Measurements from ENCODE around the gene CLN6. TPM values are rescaled to one million over a fixed set of nuclear protein-coding genes. Genes with fewer than 3 reads are reported as not detected.
"Not testable (repeated sequence)": the region's sequence is repeated elsewhere in the genome, so short reads cannot be mapped to it uniquely, and the experiment has no call there.

Gene CLN6
- total RNA-seq, 1 donor from 2014 or later: 46.6 TPM

DNA sequence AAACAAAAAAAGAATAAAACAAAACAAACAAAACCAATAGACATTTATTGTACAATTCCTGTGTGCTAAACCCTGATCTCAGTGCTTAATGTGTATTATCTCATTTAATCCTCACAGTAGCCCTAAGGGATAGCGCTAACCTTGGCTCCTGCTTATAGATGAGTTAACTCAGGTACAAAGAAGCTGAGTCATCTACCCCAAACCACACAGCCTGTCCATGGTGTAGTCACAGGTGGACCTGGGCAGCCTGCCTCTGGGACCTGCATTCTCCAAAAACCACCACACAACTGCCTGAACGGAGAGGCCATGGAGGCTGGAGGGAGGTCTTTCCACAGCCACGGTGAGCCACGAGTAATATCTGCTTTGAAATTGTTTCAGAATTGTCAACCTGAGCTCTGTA lies 5.5 kb upstream of the CLN6 start:
- peaks cover 12% of the 10 kb centered on the region for H3K27me3 Mint-ChIP-seq
- no peak overlapping the region for H3K27ac Mint-ChIP-seq
- no peak for DNase-seq (ENCODE audit: low spot score, unreplicated experiment)
- TF ChIP-seq, protein P1, sequence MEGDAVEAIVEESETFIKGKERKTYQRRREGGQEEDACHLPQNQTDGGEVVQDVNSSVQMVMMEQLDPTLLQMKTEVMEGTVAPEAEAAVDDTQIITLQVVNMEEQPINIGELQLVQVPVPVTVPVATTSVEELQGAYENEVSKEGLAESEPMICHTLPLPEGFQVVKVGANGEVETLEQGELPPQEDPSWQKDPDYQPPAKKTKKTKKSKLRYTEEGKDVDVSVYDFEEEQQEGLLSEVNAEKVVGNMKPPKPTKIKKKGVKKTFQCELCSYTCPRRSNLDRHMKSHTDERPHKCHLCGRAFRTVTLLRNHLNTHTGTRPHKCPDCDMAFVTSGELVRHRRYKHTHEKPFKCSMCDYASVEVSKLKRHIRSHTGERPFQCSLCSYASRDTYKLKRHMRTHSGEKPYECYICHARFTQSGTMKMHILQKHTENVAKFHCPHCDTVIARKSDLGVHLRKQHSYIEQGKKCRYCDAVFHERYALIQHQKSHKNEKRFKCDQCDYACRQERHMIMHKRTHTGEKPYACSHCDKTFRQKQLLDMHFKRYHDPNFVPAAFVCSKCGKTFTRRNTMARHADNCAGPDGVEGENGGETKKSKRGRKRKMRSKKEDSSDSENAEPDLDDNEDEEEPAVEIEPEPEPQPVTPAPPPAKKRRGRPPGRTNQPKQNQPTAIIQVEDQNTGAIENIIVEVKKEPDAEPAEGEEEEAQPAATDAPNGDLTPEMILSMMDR (IDR thresholded peaks at IDR 0.05; ENCODE audit: unreplicated experiment): no peak
- H3K4me1 Mint-ChIP-seq (ENCODE audit: low read depth): peaks cover 6% of the 10 kb centered on the region
- H3K4me3 Mint-ChIP-seq (ENCODE audit: low read depth): no peak overlapping the region
- H3K36me3 Mint-ChIP-seq (ENCODE audit: insufficient read depth): no peaks in the 10 kb centered on the region
- H3K9me3 Mint-ChIP-seq (ENCODE audit: low read depth): peaks cover 3% of the 10 kb centered on the region

DNA sequence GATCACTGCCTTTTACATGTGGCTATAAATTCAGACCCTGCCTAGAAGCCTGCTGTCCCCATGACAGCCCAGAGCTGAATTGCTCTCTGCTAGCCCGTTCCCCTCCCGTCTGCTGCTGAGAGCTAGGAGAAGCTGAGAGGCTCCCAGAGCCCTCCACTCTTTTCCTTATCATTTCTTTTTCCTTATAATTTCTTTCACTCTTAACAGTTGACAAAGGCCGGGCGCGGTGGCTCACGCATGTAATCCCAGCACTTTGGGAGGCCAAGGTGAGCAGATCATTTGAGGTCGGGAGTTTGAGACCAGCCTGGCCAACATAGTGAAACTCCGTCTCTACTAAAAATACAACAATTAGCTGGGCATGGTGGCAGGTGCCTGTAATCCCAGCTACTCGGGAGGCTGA lies 5.0 kb upstream of the CLN6 start:
- not testable (repeated sequence) for H3K4me3 Mint-ChIP-seq (ENCODE audit: low read depth); H3K27ac Mint-ChIP-seq

DNA sequence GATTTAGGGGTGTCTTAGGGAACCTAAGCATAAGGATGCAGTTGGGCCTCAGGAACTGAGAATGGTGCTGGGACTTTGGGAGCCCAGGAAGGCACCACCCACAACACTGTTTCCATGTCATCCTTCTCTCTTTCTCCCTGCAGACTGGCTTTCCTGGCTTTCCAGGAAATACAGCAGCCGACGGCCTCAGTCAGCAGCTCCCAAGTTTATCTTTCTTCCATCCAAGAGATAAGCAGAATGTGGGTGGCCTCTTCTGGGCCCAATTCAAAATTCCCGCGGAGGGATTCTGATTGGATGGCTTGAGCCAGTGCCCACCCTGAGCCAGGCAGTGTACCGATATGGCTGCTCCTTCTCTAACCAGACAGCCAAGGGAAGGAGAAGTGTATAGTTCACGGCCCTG lies 4.5 kb upstream of the CLN6 start:
- TF ChIP-seq, protein P1 (IDR thresholded peaks at IDR 0.05; ENCODE audit: unreplicated experiment): no peak
- Mint-ChIP-seq H3K4me1 (ENCODE audit: low read depth) (peaks cover 8% of the 10 kb centered on the region), H3K27me3 (peaks cover 16% of the 10 kb centered on the region), H3K36me3 (ENCODE audit: insufficient read depth) (no peaks in the 10 kb centered on the region), H3K9me3 (ENCODE audit: low read depth) (peaks cover 3% of the 10 kb centered on the region), H3K27ac (no peak overlapping the region), H3K4me3 (ENCODE audit: low read depth) (no peak overlapping the region)
- no peak for DNase-seq (ENCODE audit: low spot score, unreplicated experiment)

More for the DNA sequence above, 5.0 kb upstream of the CLN6 start:
- H3K4me1 Mint-ChIP-seq (ENCODE audit: low read depth); DNase-seq (ENCODE audit: low spot score, unreplicated experiment); H3K36me3 Mint-ChIP-seq (ENCODE audit: insufficient read depth); H3K9me3 Mint-ChIP-seq (ENCODE audit: low read depth): not testable (repeated sequence)
- H3K27me3 Mint-ChIP-seq: peaks cover 16% of the 10 kb centered on the region

DNA sequence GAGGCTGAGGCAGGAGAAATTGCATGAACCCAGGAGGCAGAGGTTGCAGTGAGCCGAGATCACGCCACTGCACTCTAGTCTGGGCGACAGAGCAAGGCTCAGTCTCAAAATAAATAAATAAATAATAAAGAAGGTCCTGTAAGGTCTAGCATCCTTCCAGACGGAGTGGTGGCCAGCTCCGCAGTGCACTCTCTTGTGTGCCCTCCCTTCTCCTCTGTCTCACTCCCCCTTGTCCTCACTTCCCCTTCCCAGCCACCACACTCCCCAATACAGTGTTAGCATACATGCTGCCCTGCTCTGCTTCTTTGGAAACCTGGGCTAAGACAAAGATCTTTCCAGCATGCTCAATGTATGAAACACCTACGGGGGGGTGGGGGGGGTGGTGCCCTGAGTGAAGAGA lies 3.4 kb upstream of the CLN6 start:
- peaks cover 3% of the 10 kb centered on the region for H3K9me3 Mint-ChIP-seq (ENCODE audit: low read depth)
- no peak overlapping the region for H3K4me3 Mint-ChIP-seq (ENCODE audit: low read depth)
- H3K36me3 Mint-ChIP-seq (ENCODE audit: insufficient read depth): no peaks in the 10 kb centered on the region
- TF ChIP-seq, protein P1 (IDR thresholded peaks at IDR 0.05; ENCODE audit: unreplicated experiment): no peak
- peaks cover 17% of the 10 kb centered on the region for H3K4me1 Mint-ChIP-seq (ENCODE audit: low read depth)
- H3K27me3 Mint-ChIP-seq: peaks cover 16% of the 10 kb centered on the region
- no peak overlapping the region for H3K27ac Mint-ChIP-seq
- DNase-seq (ENCODE audit: low spot score, unreplicated experiment): no peak

DNA sequence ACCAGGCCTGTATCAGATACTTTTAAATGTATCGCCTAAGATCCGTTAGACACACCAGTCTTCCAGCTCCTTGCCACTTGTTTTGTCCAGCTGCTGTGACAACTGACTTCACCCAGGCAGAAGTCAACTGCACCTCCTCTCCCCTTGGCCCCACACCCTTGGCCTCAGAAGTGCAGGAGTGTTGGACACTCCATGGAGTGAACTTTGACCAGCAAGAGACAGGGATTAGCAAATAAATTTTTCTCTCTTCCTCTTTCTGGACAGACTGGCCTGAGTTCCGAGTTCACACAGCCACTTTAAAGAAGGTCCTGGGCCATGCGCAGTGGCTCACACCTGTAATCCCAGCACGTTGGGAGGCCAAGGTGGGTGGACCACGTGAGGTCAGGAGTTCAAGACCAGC lies 2.9 kb upstream of the CLN6 start:
- H3K9me3 Mint-ChIP-seq (ENCODE audit: low read depth): peaks cover 1% of the 10 kb centered on the region
- DNase-seq (ENCODE audit: low spot score, unreplicated experiment): no peak
- no peak overlapping the region for H3K4me3 Mint-ChIP-seq (ENCODE audit: low read depth)
- no peaks in the 10 kb centered on the region for H3K36me3 Mint-ChIP-seq (ENCODE audit: insufficient read depth)
- TF ChIP-seq, protein P1 (IDR thresholded peaks at IDR 0.05; ENCODE audit: unreplicated experiment): no peak
- peaks cover 17% of the 10 kb centered on the region for H3K4me1 Mint-ChIP-seq (ENCODE audit: low read depth)
- peaks cover 16% of the 10 kb centered on the region for H3K27me3 Mint-ChIP-seq
- no peak overlapping the region for H3K27ac Mint-ChIP-seq

DNA sequence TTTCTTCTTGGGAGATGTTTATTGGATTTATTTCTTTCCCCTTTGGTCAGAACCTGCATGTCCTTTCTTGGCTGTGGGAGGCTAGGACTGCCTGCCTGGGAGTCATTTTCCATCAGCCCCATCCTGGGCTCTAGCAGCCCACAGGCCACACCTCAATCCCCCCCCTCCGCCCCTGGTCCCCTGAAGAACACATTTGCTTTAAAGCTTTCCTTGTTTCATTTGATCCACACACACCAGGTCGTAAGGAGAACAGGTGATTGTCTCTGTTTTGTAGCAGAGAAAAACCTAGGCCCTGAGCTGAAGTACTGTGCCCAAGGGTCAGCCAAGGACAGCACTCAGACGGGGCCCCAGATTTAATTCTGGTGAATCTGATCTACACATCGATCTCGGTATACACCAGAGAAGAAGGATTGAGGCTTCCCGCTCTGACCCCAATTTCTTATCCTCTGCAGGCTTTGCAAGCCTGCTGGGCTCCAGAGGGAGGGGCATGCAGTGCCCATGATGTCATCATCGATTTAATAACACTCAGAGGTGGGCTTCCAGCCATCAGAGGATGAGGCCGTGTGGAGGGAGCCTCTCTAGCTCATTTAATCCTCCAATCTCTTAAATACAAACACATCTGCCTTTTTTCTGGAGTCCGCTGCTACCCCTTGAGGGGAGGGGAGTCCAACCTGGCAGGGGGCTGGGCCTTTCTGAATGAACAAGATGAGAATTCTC lies 1.7 kb upstream of the CLN6 start:
- H3K27ac Mint-ChIP-seq: no peak overlapping the region
- no peaks in the 10 kb centered on the region for H3K9me3 Mint-ChIP-seq (ENCODE audit: low read depth)
- no peaks in the 10 kb centered on the region for H3K36me3 Mint-ChIP-seq (ENCODE audit: insufficient read depth)
- H3K4me3 Mint-ChIP-seq (ENCODE audit: low read depth): peak overlapping the region; percentile 53
- no peak for DNase-seq (ENCODE audit: low spot score, unreplicated experiment)
- TF ChIP-seq, protein P1 (IDR thresholded peaks at IDR 0.05; ENCODE audit: unreplicated experiment): no peak
- H3K4me1 Mint-ChIP-seq (ENCODE audit: low read depth): peaks cover 17% of the 10 kb centered on the region
- peaks cover 16% of the 10 kb centered on the region for H3K27me3 Mint-ChIP-seq

All from progenitor cell of endocrine pancreas (in vitro differentiated cells).